ENCODE data around the gene NOG.

NOG gene

DNA sequence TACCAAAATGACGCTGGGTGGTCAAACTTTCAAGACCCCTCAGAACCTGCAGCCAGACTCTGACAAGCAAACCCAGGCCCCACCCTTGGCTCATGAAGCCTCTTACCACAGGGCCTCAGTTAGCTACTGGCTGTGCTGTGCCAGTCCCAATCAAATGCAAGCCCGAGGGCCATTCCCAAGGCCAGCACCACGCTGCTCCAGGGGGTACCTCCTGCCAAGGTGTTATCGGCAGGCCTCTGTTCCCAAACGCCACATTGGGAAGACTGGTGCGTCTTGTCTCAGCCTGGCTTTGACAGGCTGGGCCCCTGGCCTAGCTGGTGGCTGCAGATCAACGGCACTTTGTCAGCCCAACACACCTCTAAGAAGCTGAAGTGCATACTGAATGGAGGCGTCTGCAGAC, 35.8 kb upstream of the NOG start:
- Histone ChIP-seq H3K36me3 (ENCODE audit: control insufficient read depth, insufficient read depth, low read length) (no peaks in the 10 kb centered on the region), H3K4me3 (replicated peaks; ENCODE audit: low read depth, low read length) (no peak overlapping the region), H3K27me3 (replicated peaks; ENCODE audit: control insufficient read depth, insufficient read depth, low read length) (no peaks in the 10 kb centered on the region; the same call in 1 of the 2 replicates)
- TF ChIP-seq, protein P1, sequence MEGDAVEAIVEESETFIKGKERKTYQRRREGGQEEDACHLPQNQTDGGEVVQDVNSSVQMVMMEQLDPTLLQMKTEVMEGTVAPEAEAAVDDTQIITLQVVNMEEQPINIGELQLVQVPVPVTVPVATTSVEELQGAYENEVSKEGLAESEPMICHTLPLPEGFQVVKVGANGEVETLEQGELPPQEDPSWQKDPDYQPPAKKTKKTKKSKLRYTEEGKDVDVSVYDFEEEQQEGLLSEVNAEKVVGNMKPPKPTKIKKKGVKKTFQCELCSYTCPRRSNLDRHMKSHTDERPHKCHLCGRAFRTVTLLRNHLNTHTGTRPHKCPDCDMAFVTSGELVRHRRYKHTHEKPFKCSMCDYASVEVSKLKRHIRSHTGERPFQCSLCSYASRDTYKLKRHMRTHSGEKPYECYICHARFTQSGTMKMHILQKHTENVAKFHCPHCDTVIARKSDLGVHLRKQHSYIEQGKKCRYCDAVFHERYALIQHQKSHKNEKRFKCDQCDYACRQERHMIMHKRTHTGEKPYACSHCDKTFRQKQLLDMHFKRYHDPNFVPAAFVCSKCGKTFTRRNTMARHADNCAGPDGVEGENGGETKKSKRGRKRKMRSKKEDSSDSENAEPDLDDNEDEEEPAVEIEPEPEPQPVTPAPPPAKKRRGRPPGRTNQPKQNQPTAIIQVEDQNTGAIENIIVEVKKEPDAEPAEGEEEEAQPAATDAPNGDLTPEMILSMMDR (IDR thresholded peaks at IDR 0.05; ENCODE audit: insufficient read depth, low read length, poor library complexity, severe bottlenecking) = no peak
- no peak for DNase-seq (ENCODE audit: extremely low read depth, insufficient read length)

DNA sequence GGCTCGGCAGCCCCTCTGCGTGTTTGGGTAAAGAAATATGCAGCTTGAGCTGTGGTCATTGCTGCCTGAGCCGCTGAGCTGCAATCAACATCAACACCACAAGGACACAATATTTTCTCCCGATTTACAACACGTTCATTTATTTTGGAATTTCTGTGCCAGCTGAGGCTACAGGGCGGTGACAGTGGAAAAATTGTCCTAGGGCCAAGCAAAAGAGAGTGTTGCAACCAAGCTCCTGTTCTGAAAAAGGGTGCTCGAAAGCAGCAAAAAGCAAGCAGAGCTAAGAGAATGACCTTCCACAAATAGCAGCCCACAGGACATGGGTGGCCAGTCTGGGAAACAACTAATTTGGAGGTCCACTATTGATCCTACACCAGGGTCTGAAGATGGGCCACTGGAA, 35.4 kb upstream of the NOG start:
- no peaks in the 10 kb centered on the region; the same call in 1 of the 2 replicates for H3K27me3 ChIP-seq (replicated peaks; ENCODE audit: control insufficient read depth, insufficient read depth, low read length)

GRCh38 chr17:56570199-56570598, 23.3 kb upstream of the NOG start:
- TF ChIP-seq, protein P1 (IDR thresholded peaks at IDR 0.05; ENCODE audit: insufficient read depth, low read length, poor library complexity, severe bottlenecking) = no peak
- H3K36me3 ChIP-seq (ENCODE audit: control insufficient read depth, insufficient read depth, low read length) = no peaks in the 10 kb centered on the region
- DNase-seq (ENCODE audit: extremely low read depth, insufficient read length) = no peak

More for the DNA sequence above, 35.4 kb upstream of the NOG start:
- no peaks in the 10 kb centered on the region for H3K36me3 ChIP-seq (ENCODE audit: control insufficient read depth, insufficient read depth, low read length)
- TF ChIP-seq, protein P1 (IDR thresholded peaks at IDR 0.05; ENCODE audit: insufficient read depth, low read length, poor library complexity, severe bottlenecking) = no peak
- DNase-seq (ENCODE audit: extremely low read depth, insufficient read length) = no peak
- no peak overlapping the region for H3K4me3 ChIP-seq (replicated peaks; ENCODE audit: low read depth, low read length)

GRCh38 chr17:56571456-56571855, 22.0 kb upstream of the NOG start:
- Histone ChIP-seq H3K27me3 (replicated peaks; ENCODE audit: control insufficient read depth, insufficient read depth, low read length) (no peaks in the 10 kb centered on the region; the same call in 1 of the 2 replicates), H3K36me3 (ENCODE audit: control insufficient read depth, insufficient read depth, low read length) (no peaks in the 10 kb centered on the region), H3K4me3 (replicated peaks; ENCODE audit: low read depth, low read length) (no peak overlapping the region)
- DNase-seq (ENCODE audit: extremely low read depth, insufficient read length) = no peak
- TF ChIP-seq, protein P1 (IDR thresholded peaks at IDR 0.05; ENCODE audit: insufficient read depth, low read length, poor library complexity, severe bottlenecking) = no peak

More at GRCh38 chr17:56570199-56570598, 23.3 kb upstream of the NOG start:
- Histone ChIP-seq H3K4me3 (replicated peaks; ENCODE audit: low read depth, low read length) (no peak overlapping the region), H3K27me3 (replicated peaks; ENCODE audit: control insufficient read depth, insufficient read depth, low read length) (no peaks in the 10 kb centered on the region; the same call in 1 of the 2 replicates)

DNA sequence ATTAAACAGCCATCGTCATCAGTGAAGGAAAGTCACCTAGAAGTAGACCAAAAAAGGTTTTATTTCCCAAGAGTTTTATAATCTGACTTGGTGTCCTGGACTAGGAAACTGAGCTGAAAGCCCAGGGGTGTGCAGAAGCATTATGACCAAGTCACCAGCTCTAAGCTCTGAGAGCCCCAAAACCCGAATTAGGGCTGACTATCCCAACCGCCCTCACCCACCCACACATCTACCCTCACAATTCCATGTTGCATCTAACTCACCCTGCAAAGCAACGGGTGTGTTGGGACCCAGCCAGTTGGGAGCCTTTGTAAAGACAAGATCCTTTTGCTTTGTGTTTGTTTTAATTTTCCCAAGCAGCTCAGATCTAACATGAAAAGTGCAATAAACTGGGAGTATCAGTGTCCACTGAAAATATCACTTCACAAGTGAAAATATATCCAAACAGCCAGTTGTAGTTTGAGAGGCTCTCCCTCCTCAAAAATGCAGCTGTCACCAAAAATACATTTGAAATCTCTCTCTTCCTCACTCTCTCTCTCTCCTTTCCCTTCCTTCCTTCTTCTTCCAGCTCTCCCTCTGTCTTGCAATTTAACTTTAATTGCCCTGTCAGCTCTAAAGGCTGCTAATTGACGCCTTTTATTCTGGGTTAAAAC, 16.2 kb upstream of the NOG start:
- Histone ChIP-seq H3K4me3 (replicated peaks; ENCODE audit: low read depth, low read length) (no peak overlapping the region), H3K36me3 (ENCODE audit: control insufficient read depth, insufficient read depth, low read length) (no peaks in the 10 kb centered on the region), H3K27me3 (replicated peaks; ENCODE audit: control insufficient read depth, insufficient read depth, low read length) (no peaks in the 10 kb centered on the region; the same call in 1 of the 2 replicates)
- TF ChIP-seq, protein P1 (IDR thresholded peaks at IDR 0.05; ENCODE audit: insufficient read depth, low read length, poor library complexity, severe bottlenecking) = no peak
- DNase-seq (ENCODE audit: extremely low read depth, insufficient read length) = no peak
